NCI-H345 treated with DMSO at 0.1 percent for 48 hours (cell line): Measurements from ENCODE around the gene ASPG.

ENCODE experiments used
- DNase-seq: peaks from one replicate; lab custom pipeline; 2025; ENCODE audit not compliant: unreplicated experiment; lab: John Stamatoyannopoulos, UW

ASPG gene

DNA sequence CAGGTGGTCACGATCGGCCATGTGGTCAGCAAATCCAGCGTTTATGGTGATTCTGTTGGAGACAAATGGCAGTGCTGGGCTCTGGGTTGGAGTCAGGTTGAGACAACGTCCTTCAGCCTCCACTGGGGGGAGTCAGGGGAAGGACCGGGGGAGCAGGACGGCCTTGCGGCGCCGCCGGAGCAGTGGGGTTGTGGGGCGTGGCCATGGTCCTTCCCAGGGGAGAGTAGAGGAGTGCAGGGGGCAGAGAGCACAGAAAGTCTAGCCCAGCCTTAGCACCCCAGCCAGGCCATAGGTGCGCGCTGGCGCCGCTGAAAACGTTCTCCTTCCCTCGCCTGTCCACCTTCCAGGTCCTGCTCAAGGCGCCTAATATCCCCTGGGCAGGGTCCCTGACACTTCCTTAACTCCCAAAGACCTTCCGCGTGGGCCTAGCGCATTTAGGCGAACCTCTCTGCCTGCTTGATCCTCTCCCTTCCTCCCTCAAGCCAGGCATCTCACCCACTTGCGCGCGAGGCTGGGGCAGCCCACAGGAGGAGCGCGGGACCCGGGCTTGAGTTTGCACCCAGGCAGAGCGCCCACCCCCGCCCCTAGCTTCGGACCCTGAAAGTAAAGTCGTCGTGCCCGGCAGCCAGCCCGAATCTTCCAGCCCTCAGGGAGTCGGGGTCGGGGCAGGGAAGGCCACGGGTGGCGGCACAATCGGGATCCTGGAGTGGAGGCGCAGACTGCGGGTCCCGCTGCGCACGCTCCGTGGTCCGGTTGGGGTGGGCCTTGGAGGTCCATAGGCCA, 49.8 kb downstream of the ASPG start:
- no peak for DNase-seq

DNA sequence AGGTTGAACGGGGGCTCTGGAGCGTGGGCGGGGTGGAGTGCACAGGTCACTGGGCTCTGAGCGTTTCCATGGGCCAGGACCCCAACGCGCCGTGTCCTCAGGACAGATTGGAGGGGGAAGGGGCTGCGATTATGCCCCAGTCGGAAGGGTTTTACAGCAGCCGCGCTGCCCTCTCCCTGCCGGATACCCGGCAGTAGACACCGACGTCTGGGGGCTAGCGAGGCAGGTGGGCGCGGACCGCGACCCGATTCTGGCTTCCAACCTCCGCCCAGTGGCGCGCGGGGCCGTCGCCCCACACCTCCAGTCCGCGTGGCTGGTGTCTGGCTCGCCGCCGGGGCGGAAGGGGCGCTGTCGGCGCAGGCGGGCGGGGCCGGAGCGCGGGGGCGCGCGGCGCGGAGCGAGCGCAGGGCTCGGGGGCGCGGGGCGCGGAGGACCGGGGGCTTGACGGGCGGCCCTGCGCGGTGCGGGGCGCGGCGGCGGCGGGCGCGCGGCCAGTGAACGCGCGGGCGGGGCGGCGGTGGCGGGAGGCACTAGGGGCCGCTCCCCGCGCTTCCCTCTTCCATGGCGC, 50.5 kb downstream of the ASPG start:
- no peak for DNase-seq

DNA sequence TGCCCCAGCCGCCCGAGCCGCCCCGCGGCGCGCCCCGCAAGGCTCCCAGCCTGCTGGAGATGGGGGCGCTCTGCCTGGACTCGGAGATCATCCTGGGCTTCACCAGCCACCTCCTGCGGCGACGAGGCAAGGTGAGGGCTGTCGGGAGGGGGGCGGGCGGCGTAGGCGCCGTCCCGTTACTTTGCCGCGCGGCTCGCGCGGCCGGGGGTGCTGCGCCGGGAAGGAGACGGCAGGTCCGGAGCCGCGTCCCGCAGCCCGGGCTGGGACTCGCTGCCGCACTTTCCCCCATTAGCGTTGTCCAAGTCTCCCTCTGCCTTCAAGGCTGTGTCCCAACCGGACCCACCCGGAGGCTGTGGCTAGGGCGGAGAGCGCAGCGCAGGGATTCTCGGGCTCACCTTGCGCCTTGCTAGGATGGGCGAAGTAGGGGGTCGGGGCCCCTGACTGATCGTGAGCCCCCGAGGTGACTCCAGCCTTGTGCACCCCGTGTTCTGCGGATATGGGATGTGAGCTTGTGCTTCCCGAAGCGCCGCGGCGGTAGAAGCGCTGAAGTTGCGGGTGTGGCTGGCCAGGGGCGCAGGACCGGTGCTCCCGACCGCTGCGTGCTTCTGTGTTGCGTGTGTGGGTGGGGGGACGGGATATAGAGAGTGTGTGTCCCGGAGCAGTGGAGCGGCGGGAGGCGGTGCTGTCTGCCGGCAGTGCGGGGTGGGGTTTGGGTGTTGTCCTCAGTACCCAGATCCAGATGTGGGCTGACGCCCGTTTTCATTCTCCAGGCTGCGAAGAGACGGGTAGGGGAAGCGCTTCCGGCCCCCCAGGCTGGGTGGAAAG, 51.2 kb downstream of the ASPG start:
- no peak for DNase-seq

DNA sequence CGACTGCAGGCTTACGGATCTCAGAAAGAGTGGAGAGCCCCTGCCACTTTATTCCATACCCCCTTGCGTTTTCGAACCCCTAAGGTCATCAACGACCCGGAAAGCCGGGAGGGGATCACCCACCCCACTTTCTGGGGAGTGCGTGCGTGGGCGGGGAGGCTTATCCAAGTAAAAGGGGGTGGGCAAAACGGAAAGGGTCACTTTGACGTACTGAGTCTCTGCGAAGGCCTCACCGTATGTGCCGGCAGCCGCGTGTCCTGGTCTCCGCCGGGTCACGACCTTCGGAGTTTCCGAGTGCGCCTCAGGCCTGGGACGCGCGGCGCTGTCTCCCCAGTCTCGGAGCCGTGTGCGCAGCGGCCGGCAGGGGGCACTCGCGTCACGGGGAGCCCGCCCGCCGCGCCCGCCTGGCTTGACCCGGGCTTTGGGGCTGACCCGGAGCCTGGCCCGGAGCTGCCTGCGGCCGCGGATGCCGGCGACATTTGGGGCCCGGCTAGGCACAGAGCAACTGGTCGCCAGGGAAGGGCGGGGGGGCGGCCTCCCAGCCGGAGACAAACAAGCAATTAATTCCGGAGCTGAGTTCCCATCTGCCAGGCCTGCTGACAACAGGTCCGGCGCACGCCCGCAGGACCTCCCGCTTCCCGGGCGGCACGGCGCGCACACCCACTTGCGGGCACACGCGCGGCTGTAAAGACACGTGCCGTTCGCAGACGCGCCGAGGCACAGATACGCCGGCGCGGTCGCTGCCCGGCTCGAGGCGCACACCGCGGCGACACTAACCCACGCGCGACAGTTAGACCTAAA, 52.0 kb downstream of the ASPG start:
- peak; percentile 48 for DNase-seq

DNA sequence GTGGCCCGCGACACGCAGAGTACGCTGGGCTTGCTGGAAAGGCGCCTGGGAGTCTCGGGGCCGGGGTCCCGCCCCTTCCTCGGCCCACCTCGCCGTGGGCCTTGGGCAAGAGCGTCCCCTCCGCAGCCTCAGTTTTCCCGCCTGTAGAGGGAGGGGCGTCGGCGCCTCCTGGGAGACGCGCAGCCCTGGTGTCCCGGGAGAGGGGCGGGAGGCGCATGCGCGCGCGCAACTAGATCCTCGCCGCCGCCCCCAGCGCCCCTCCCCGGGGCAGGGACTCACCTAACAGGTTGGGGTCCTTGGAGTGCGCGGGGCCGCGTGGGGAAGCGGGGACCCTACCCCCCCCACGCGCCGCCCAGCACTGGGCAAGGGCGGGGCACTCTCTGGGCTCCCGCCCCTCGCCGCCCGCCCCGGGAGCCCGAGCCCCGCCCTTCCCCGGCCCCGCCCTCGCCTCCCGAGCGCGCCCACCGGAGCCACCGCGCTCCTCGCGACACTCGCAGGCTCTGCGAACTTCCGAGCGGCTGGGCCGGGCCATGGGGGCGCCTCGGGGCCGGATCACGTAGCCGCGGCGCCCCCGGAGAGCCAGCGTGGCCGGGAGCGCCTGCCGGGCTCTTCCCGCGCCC, 52.7 kb downstream of the ASPG start, which contains the start of gene KIF26A:
Gene KIF26A (plus strand): TSS at position 490 of the 620 bp plus-strand sequence. CDS start 136 bp downstream, outside the sequence.
- peak; percentile 82 for DNase-seq

DNA sequence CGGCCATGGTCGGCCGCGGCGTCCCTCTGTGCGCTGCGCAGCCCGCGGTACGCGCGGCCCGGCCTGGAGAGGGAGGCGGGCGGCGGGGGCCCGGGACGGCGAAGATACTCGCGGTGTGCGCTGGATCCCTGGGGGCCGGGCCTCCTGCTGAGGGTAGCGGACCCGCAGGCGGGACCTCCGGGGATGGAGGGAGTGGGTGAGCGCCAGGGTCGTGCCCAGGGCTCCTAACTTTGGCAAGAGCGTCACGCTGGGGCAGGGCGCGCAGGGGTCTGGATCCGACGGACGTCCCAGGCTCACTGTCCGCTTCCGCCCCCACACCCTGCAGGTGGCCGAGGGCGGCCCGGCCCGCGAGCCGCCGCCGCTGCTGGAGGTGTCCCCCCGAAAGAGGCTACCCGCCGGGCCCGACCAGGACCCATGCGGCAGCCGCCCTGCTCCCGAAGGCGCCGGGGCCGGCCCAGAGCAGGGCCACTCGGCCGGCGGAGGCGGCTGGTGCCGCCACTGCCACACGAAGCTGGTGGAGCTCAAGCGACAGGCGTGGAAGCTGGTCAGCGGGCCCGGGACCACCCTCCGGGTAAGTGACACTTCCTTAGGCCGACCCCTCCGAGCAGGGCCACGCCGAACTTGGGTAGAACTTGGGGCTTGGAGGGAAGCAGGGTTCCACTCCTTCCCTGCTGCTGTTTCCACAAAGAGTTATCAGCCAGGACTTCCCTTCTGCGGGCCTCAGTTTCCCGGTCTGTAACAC, 53.4 kb downstream of the ASPG start:
- DNase-seq: no peak

DNA sequence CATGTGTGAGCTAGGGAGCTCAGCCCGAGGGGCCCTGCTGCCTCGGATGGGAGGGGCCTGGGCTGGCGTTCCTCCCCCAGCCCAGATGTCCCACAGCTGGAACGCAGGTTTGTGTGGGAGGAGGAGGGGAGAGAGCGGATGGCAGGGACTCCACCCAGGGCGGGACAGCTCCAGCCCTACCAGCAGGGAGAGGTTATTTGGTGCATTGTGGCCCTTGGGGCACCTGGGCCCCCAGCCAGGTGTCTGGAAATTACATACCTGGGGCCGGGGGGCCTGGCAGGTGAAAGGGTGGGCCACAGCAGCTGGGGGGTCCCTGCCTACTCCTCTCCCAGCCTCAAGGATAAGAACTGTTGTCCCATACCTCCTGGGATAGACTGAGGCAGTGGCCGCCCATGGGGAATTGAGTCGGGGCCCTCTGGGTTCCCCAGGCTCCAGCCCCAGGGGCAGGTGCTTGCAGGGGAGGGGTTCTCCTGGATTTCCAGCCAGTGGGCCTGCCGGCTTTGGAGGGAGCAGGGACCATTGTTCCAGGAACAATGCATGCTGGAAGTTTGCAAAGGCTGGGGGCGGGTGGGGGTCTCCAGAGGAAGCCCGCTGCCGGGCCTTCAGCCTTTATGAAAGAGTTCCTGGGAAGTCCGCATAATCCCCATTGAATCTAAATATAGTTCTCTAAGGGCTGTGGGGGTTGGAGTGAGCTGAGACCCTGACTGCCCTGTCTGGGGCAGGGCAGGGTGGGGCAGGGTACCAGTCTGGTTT, 54.1 kb downstream of the ASPG start:
- no peak for DNase-seq

DNA sequence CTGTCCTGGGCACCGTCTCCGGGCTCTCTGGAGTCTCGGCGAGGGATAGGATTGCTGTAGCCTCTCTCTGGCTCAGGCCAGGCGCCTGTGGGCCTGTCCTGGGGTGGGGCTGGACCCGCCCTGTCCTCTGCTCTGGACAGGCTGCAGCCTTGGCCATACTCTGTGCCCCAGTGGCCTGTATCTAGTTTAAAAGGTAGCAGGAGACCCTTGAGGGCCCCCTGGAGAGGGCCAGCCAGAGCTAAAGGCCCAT, 54.6 kb downstream of the ASPG start:
- no peak for DNase-seq

DNA sequence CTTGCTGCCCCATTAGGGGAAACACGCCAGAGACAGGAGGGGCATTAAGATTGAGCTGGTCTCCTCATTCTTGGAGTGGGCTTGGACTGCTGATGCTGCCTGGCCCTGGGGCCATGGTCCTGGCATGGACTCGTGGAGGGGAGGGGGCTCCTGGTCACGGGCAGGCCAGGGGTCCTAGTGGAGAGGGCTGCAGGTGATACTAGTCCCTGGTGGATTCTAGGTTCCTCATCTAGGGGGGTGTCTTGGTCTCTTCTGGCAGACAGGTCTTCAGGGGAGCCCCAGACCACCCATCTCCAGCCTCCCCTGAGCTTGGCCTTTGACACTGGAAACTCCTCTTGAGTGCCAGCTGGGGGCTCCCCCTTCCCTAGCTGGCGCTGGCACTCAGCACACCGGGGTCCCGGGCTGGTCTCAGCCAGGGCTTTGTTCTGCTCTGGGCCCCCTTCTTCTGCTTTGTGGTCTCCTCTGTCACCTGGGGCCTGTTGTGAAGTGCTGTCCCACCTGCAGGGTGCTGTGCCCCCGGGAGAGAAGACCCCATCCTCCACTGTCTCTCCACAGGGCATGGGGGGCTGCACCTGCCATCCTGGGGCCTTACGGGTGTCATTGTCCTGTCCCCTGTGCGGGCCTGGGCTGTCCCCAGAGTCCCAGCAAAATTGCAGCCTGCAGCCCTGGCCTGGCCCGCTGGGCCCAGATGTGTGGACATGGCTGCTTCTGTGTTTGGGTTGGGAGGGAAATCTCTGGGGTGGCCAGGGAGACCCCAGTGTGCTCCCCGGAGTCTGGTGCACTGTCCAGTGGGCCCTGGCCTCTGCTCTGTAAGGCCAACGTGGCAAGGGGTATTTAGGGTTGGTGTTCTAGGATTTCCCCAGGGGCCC, 55.2 kb downstream of the ASPG start:
- no peak for DNase-seq

DNA sequence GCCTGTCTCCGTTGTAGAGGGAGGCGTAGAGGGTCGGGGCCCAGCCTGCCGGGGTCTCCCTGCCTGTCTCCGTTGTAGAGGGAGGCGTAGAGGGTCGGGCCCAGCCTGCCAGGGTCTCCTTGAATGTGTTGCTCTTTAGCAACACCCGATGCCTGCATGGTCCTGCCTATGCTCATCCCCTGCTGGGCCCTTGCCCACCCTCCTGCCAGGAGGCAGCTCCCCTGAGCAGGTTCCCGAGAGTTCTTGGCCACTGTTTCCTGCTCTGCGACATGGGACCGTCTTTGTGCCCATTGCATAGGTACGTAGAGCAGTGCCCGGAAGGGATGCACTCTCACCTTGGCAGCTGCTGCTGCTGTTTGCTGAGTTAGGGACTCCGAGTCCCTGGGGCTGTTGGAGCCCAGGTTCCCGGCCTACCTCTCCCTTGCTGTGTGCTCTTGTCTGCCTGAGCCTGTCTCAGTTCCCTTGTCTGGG, 56.2 kb downstream of the ASPG start:
- no peak for DNase-seq

DNA sequence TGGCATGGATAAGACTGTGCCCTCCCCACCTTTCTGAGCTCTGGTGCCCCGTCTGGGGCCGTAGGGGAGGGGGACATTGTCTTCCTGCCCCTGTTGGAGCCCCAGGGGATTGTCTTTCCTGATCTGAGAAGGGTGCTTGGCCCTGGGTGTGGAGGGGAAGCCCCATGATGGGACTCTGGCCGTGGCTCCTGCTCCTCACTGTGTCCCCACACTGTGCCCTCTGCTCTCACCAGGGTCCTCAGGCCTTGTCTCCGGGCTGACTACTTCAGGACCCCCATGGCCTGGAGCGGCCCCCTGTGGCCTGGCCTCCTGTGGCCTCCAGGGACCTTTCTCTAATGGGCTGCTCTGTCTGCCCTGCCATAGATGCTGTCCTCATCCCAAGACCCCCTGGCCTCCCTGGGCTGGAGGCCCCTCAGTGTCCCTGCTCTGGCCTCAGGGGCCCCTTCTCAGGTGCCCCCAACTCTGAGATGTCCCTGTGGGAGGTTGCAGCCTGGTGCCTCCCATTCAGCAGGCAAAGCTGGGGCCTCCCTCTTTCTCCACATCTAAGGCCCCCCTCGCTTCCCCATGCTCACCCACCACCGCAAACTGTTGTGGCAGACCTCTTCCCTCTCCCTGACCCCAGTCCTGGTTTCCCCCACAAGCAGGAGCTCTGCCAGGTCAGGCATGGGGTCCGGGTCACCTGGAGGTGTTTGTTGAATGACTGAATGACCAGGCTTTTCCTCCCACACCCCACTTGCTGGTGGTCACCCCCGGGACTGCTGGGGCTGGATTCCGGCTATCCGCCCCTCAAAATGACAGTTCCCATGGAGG, 56.8 kb downstream of the ASPG start:
- DNase-seq: no peak

DNA sequence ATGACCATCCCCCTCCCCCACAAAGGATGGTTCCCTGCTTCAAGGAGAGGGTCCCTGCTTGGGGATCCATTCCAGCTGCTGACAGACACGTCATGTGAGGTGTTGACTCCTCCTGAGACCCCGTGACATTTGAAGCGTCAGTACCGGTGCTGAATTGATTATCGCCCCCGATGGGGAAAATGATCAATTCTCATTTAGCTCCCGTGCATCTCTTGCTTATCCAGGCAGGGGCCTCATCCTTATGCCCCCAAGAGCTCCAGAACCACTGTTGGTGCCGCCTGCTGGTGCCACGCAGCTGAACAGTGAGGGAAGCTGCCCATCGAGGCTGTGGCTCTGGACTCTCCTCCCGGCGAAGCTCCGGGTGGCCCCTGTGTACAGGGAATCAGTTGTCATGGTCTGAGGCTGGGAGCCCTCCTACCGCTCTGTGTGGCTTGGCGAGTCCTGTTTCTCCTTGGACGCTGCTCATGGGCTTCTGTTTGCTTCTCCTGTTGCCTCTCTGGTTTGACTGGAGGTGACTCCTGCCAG, 57.5 kb downstream of the ASPG start:
- DNase-seq: no peak

DNA sequence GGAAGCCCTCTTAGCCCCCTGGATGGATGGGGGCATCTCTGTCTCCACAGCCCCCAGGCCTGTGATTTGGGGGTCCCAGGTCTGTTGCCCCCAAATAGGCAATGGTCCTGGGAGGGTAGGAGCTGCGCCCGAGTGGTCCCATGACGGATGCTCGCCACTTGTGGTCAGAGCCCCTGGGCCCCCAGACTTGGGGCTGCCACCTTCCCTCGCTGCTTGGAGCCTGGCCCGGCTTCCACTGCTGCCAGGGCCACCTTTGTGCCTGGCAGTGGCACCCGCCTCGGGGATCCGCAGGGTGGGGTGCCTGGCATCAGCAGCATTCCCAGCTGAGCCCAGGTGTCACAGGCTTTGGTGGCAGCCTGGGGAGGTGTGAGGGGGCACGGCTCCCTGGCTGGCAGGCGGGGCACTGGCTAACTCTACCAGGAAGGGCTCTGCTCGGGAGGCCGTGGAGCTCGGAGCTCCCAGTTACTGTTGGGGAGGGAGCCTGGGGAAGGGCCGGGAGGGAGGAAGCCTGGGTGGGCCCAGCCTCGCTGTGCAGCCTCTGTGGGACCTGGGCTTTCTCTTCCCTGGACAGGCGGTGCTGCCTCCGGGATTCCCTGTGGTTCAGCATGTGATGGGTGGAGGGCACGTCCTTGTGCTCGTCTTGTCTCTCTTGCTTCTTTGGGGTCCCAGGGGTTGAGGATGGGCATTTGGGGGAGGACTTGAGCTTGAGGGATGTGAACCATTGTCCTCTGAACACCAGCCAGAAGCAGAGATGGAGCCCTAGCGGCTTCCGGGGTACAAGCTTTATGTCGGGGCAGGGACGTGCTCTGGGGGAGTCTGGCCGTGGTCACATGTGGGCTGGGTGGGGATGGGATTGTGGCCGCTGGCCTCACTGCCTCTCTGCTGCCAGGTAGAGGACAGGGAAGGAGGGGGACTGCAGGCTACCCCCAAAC, 58.3 kb downstream of the ASPG start:
- no peak for DNase-seq

DNA sequence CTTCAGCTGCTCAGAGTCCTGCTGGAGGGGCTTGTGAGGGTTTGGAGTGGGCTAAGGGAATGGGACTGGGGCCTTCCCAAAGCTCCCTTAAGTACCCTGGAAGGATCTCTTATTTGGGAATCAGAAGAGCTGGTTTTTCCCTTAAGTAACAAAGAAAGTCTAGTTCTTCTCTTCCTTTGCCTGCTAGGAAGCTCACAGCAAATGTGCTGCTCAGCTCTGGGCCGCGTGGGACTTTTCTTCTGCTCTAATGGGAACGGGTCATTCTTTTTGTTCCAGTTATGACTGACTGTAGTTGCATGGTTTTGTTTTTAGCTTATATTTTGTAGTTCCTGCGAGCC, 58.9 kb downstream of the ASPG start:
- DNase-seq: no peak

DNA sequence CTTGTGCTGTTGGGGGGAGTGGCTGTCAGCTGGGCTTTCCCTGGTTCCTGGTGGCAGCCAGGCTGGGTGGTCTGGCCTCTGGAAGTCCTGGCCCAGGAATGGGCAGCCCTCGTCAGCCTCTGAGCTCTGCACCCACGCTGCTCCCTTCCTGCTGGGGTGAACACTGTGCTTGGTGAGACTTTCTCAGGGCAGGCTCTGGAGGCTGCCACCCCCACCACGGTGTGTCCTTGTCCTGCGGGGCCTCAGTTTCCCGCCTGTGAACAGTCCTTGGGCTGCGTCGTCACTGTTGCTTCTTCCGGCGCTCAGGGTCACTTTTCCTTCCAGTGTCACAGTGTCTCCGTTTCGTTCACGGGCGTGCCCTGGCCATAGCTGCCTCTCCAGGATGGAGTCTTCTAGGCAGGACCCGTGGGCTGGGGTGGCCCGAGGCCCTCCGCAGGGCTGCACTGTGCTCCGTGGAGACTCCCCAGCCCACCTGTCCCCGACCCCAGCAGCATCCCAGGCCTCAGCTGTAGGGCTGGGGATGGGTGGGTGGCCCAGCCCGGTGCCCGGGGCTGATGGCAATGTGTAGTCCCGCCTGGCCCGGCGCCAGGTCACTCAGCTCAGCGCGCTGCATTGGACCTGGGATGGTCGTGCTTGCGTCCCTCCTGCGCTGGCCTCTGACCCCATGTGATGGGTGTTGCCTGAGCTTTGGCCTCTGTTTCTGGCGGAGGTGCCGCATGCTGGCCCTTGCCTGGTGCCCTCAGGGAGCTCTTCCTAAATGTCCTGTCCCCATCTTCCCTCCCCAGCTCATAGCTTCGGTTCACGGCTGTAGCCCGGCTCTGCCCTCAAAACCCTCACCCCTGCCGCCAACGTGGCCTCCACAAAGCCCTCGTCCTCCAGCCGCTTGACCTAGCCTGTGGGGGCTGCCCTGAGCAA, 59.7 kb downstream of the ASPG start:
- DNase-seq: no peak
